GM18870 (cell line): ENCODE data around the gene RALGAPA2.

Source experiments
- ATAC-seq: cut with Tn5 transposase; IDR thresholded peaks from one replicate; pipeline ENCODE4 v1.9.1; 2021; ENCODE audit warnings: moderate library complexity; ENCODE audit not compliant: unreplicated experiment

RALGAPA2 gene

DNA sequence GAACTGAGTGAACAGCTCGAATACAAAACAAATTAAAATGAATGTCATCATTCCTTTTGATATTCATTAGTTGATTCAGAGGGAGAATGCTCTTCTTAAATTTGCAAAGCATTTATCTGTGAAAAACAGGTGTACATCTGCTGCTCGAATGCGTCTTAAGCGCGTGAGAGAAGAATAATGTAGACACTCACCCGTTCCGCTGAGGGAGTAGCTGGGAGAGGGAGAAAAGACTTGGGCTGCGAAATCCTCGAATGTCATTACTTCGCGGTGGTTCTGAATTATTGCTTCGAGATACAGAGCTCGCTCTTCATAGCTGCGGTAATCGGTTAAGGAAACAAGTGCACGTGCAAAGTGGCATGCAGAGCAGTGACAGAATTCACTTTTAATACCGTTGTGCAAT lies 300.6 kb downstream of the RALGAPA2 start:
- no peak for ATAC-seq

DNA sequence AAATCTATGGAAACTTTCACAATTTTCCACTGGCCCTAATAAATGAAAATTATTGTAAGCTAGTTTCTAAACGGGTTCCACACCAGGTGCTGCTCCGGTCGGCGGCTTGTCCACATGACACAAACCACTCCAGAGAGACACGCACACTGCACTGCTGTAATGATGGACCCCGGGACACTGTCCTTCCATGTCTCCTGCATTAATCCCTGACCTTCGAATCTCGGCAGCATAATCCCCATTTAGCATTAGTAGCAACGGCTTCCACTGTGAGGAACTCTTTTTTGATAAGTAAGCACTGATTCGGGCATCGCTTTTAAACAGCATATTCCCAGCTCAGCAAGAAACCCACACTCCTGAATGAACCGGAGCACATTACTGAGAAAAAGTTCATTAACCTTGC lies 301.0 kb downstream of the RALGAPA2 start:
- no peak for ATAC-seq

DNA sequence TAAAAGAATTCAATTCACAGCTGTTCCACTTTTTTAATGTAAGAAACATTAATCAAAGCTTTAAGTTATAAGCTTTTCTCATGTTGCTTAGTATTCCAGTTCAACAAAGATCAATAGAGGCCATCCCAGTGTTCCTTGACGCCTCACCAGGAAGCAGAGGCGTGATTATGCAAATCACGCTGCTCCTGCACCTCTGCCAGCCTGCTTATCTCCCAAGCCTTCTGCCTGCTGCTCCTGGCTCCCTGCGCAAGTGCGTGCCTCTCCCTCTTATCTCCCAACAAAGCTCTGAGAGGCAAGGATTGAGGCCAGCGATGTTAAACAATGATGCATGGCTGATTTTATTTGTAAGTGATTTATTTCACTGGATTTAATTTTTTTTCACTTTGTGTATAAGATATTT lies 301.8 kb downstream of the RALGAPA2 start:
- ATAC-seq, result no peak

DNA sequence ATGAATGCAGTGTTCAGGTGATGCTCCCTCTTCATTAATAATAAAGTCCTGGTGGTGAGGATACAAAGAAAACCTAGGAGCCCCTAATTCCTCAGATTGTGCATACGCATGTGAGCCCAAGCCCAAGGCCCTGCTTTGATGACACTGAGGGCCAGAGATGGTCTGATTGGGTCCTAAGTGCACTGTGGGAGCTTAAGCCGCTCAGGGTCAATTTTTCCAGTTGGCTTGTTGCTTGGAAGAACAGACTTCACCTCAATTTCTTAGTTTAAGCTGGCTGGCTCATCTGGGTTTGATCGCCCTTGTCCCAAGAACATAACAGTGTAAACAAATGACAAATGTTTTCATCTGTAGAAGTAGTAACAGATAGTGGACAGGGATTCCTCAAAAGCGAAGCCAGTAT lies 303.1 kb downstream of the RALGAPA2 start:
- no peak for ATAC-seq

DNA sequence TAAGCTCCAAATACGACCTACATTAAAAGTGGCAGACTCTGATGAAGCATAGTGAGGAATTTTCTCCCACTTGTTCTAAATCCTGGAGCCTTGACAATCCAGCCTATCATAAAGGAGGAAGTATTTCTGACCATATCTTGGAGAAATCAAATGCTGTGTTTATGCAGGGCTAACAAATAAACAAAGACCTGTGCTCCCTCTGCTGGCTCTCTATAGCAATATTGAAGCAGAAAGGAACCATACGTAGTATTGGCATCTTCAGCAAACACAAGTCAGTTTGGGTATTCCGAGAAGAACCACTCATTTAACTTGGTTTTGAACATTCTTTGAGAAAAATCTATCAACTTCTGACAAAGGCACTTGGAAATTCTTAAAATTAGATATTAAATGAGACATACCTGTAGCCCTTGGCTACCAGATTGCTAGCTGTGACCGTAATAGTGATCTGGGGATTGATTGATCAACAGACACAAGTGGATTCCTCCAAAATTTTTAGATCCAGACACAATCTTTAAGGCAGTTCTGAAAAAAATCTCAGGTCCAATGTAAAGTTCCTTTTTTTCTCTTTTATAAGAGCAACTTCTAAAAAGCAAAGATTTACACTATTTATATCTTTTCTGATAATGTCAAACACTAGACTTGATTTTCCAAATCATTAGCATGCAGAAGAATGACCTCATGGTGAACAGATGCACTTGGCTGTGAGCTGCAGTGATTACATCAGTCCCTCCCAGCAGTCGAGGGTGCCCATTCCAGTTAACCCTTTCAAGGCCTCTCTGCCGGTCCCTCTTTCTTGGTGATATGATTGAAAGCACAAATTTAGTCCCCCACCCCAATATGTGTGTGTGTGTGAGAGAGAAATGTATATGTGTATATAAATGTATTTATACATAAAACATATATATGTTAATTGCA lies 304.3 kb downstream of the RALGAPA2 start:
- ATAC-seq, result no peak

DNA sequence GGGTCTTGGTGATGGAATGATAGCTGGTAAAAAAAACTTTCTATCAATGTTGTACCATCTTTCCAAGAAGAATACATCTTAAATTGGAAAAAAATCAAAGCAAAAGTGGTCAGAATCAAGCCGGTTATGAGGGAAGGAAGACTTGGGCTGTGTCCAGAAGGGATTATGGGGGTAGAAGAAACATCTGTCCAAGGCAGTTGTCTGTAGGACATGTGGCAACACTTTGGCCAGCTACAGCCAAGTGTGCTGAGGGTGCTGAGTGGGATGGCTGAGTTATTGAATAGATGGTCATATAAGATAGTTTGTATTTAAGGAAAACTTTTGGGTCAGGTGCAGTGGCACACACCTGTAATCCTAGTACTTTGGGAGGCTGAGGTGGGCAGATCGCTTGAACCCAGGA lies 306.1 kb downstream of the RALGAPA2 start:
- no peak for ATAC-seq

DNA sequence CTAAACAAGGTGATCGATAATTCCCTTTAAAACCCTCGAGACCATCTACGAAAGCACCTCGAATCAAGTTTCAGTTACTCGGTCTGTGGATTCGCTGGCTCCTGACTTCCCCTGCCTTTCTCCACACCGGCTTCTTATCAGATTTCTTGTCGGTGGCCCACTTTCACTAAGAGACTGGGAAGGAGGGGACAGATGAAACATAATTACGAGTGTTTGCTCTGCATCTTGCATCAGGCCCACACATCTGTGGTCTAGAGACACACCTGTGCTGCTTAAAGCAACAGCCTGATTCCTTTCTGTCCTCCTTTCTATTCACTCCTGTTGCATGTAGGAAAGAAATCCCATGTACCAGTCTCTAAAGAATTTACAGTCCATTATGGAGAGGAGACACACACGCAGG lies 306.8 kb downstream of the RALGAPA2 start:
- no peak for ATAC-seq

DNA sequence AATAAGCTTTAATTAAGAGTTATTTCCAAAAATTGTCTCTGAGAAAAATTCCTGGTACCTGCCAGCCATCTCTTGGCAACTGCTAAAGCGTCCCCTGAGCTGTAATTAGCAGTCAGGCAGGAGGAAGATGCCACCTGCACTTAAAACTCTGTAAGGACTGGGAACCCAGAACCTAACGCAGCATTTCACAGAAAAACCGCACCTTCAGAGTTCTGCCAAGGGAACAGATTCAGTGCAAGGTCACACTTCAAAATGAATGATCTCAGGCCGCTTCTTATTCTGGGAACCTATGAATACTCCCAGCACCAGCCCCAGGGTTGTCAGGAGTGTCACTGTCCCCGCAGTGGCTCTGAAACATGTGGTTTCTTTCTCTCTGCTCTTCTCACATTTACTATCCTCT lies 307.8 kb downstream of the RALGAPA2 start:
- no peak for ATAC-seq

DNA sequence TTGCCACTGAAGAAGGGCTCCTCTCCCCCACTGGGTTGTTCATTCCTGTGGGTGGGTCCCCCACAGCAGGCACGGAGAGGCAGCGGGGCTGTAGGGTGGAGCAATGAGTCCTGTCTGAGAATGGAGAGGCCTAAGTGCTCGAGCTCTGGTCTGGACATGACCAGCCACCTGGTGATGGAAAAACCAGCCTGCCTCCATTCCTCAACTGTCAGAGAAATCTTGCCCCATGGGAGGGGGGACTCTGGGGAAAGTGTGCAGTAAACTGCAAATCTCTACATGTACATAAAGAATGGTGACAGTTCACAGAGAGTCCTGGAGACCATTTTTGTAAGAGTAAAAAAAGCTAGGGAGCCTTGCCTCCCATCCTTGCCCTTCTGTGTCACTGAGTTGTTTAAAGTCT lies 310.5 kb downstream of the RALGAPA2 start:
- no peak for ATAC-seq

DNA sequence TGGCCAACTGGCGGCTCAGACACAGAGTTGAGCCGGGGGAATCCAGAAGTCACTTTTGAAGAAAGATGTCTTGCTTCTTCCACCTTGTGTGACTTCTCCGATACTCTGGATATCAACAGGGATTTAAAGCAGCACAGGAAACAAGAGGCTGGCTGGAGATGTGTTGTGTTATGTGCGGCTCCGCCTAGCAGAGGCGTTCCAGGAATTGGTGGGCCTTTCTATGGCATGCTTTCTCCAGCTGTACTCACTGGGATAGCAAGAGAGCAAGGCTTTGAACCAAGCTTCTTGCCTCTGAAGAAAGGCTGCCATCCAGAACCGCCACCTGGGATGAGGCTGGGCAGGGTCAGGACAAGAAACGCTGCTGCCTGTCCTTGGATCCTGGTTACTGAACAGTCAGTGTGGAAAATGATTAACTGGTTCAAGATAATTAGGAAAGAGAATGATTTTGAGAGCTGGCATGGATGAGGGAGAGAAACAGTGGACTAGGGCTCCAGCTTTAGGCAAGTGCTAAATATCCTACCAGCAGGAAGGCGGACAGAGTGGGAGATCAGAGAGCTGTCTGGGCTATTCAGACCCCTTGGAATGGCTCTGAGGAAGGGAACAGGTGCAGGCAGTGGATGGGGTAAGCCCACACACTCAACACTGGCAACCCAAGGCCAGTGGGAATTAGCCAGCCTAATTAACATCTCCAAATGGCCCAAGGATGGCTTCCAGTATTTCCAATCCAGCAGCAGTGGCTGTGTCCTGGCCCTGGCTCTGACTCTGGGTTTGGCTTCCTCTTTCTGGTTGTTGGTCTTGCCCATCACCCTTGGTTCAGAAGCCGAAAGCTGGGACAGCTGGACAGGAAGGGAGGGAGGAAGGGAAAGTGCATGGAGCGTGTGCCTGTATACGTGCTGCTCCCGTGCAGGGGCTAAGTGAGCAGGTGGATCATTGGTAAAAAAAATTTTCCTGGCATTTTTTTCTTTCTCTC lies 312.6 kb downstream of the RALGAPA2 start:
- ATAC-seq, result no peak

DNA sequence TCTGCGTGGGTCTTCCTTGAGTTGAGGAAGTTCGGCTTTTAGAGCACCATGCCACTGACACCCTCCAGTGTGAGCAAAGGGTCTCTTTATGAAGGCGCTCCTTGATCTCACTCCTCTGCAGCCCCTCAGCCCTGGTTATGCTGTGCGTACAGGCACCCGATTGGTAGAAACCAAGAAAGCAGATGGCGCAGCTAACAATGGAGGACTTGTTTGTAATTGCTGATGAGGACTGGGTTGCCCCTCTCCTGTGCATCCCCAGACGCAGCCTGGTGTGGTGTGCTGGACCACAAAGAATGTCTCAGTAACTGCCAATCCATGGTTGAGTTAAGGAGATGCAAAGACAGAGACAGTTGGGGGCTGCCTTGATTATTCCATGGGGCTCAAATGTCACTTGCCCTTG lies 314.3 kb downstream of the RALGAPA2 start:
- ATAC-seq, result no peak

DNA sequence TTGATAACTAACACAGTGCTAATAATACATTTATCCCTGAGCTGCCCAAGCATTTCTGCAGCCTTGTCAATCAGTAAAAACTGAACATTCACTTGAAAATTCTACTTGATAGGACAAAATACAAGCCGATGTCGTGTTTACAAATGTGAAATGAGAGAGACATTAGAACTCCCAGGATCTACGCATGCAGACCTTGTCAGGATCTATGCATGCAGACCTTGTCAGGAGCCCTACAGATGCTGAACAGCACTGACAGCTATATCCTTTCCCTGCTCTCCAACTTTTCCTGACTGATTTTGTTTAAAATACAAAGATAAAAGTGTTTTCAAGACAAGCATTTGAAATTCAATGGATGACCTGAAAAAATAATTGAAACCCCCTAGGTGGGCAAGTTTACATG lies 315.6 kb downstream of the RALGAPA2 start:
- no peak for ATAC-seq

DNA sequence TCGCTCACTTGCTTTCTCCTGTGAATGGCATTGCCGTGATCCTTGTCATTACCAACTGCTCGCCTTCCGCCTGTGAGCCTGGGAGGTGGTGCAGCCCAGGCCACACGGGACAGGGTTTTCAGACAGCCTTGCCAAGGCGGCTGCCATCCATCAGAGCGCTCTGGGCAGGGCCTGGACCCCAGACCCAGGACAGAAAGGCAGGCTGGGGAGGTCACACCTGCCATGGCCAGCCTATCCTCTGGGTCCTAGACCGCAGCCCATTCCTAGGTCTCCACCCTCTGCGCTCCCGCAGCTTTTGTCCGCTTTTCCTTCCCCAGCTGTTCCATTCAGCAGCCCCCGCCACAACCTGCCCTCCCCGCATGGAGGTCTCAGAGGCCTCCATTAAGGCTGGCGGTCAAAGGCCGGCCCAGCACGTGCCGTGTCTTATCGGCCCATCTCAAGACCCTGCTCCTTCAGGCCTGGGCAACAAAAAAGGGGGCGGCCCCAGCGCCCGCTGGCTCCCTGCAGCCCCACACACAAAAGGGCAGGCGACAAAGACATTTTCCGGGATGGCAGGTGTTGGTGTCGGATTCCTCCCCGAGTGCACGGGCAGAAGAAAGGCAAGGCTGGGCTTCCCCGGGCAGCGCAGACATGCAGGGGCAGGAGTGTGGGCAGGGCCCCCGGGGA lies 316.4 kb downstream of the RALGAPA2 start:
- ATAC-seq, result no peak

DNA sequence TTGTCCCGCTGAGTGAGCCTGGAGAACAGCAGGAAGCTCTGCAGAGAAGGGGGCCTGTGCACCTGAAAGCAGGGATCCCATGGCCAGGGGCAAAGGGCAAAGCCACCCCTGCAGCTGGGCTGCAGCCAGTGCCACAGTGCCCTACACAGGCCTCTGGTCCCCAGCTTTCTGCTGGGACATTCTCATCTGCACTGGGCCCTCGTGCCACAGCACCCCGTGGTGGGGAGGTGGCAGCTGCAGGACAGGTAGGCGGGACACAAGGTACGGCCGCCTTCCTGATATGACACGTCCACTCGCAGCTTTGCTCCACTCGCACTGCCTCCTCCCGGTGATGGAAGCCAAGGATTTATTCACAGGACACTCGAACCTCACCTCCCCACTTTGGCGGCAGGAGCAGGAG lies 317.4 kb downstream of the RALGAPA2 start:
- no peak for ATAC-seq

DNA sequence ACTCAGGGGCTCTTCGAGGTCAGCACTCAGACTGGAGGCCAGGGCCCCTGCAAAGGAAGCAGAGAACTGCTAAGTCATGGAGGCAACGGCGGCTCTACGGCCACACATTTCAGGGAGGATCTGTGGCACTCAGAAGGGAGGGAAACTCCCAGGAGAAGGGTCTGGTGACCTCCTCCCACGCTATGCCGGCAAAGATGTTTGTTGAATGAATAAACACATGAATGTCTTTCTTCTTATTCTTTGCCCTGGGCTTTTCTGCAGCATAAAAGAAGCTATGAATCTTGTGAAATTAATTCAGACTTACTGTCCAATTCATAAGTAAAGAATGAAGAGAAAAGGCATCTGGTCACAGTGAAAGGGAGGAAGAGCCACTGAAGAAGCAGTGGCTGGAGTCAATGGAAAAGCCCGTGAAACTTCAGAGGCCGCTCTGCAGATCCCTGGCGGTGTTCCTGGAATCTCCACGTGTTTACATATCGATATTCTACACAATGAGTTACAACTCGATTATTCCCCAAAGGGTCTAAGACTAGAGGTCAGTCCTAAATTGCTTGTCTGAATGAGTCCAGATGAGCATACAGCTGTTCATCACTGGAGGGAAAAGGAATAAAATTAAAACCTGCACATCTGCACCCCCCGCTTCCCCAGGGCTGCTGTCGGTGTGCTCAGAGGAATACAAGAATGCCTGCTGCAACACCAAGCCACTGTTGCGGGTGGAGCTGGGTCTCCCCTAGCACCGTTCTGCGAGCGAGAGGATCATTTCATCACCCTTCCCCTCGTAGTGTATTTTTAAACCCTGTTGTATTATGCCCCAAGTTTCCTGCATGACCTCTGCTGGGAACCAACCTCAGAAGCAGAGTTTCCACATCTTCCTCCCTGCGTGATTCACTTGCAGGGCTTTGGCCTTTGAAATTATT lies 319.0 kb downstream of the RALGAPA2 start:
- ATAC-seq, result no peak

DNA sequence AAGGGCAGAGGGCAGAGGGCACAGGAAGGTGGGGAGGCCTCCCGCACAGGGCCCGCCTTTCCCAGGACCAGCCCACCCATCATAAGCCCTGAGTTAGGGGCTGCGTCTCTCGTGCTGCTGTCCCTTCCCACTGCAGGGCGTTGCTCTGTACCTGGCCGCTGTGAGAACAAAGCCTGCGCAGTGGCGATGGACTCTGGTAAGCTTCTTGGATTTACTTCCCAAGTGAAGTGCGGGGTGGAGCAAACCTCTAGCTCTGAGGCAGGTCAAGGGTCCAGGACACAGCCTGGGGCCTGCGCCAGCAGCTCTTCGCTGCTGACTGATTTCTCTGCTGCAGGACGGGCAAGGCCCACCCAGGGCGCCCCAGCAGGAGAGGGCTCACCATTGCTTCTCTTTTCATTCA lies 320.7 kb downstream of the RALGAPA2 start:
- ATAC-seq, result no peak

DNA sequence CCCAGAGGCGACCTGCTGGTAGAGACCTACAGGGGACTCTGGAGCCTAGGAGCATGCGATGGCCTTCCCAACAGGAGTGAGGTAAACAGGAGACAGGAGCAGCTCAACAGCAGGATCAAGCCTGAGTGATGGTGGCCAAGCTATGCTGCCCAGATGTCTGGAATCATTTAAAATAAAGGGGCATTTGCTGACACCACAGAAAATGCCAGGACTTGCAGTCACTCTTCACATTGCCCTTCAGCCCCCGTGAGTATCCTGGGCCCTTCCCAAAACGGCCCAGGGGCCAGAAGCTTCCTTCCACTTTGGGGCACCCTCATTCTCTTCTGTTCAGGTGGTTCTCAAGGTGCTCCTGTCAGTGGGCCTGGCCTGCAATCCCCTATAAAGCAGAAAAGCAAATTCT lies 321.3 kb downstream of the RALGAPA2 start:
- no peak for ATAC-seq

DNA sequence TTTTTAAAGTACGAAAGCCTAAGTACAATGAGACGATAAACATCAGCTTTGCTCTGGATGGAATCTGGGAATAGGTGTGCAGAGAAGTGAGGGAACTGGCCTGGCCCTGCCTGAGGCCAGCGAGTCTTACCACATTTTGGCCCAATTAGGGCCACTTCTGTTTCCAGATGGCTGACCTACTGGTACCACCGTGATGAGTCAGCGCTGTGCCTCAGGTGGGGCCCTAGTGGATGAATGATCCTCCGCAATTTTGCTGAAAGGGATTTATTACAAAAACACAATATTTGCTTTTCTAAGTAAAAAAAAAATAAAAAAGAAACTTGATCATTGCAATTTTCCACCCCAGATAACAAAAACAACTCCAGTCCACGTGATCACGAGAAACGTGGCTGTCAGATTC lies 322.1 kb downstream of the RALGAPA2 start:
- ATAC-seq, result no peak

DNA sequence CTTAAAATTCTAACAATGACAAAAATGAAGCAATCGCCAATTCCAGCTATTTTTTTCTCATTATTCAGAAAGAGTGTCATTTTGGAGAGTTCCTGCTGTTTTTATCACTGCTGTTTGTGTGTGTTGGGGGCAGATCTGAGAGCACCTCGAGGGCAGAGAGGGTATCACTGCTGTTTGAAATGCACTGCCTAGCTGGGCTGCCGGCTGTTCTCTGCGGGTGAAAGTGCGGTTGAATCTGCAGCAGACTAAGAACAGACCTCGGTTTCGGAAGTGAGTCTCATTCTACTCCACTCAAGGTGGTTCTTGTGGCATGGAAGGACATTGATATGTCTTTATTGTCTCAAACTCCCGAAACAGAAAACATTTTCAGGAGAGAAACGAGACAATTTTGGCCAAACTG lies 326.3 kb downstream of the RALGAPA2 start:
- ATAC-seq, result no peak

DNA sequence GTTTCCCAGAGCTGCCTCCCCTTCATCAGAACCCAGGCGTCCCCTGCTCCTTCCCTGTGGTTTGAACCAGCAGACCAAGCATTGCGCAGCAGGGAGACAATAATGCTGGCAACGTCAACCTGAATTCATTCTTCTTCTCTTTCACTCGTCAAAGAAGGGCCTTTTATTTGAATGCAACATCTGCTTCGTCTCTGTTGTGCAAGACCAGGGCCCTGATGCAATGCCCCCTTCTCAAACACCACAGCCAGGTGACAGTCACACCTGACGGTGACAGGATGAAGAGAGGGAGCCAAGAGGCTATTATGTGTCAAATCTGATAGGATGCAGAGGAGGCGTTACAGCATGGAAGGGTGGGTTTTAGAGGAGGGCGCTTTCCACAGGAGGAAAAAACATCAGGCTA lies 336.6 kb downstream of the RALGAPA2 start:
- ATAC-seq, result no peak
